K562 (cell line): ENCODE results near the gene BFSP2. TPM values are rescaled to one million over a fixed set of nuclear protein-coding genes. Genes with fewer than 3 reads are reported as not detected.

Experiments
- ATAC-seq: fragments of 200-7000 bp; cut with Tn5 transposase; 3 replicates; pipeline ENCODE4 v1.9.1; 2020; ENCODE audit warnings: moderate library complexity
- BruUV-seq: library from RNA; stranded (reverse); fragments of 400-500 nt; replicated peaks from 2 replicates; lab custom pipeline; 2021; lab: Mats Ljungman, UMichigan
- CTCF ChIA-PET: fragments of 300-600 bp; formaldehyde crosslinking; extraction: SDS; loops from one replicate; lab custom pipeline; 2021; ENCODE audit warnings: low intra/inter-chr PET ratio; lab: Yijun Ruan, JAX
- POLR2A ChIA-PET: fragments of 300-600, 350-650 bp; sonication (Branson Sonifier 250); formaldehyde crosslinking; extraction: SDS; loops from one replicate; lab custom pipeline; 2021; ENCODE audit warnings: antibody characterized with exemption, inconsistent platforms; lab: Yijun Ruan, JAX
- DNase-seq, 4 experiments: peaks; one replicate each; pipeline versions ENCODE4 v3.0.0 to v3.0.0-alpha.2; 2011 to 2018; ENCODE audit warnings: low spot score in 3 of 4, mixed read lengths in 3 of 4; ENCODE audit errors: extremely low read depth in 1 of 4
- FAIRE-seq: peaks from 2 replicates; lab custom pipeline; 2011; peaks lifted over from hg19 to GRCh38; lab: Jason Lieb, UNC
- H2AFZ ChIP-seq: 2 replicates; pipeline ENCODE4 v1.6.0; 2011; ENCODE audit warnings: low read depth, low read length, control low read depth, inconsistent platforms
- H3K27ac ChIP-seq: fragments of 200-600 bp; 3 replicates; pipeline ENCODE4 v1.8.0; 2011; ENCODE audit warnings: low read depth, mild to moderate bottlenecking, control low read depth, inconsistent platforms, low read length, moderate library complexity, mixed read lengths; ENCODE audit errors: extremely low read depth
- H3K27me3 ChIP-seq, 2 experiments: fragments of 300-600 bp in 1 of 2; 2 replicates in 1 of 2; 3 replicates in 1 of 2; pipeline versions ENCODE4 v1.6.0 to v1.8.0; 2011; ENCODE audit warnings: inconsistent platforms in 2 of 2, low read length in 2 of 2, mild to moderate bottlenecking in 1 of 2, mixed read lengths in 1 of 2, moderate library complexity in 1 of 2; ENCODE audit not compliant: control insufficient read depth in 2 of 2, insufficient read depth in 2 of 2
- H3K36me3 ChIP-seq: fragments of 300-600 bp; 3 replicates; pipeline ENCODE4 v1.8.0; 2011; ENCODE audit warnings: mild to moderate bottlenecking, low read length, inconsistent platforms; ENCODE audit not compliant: control insufficient read depth, insufficient read depth
- H3K4me1 ChIP-seq, 2 experiments: fragments of 200-600 bp in 1 of 2; replicated peaks in 1 of 2; 2 replicates in 1 of 2; 3 replicates in 1 of 2; pipeline versions ENCODE4 v1.5.1 to v1.8.0; 2011; ENCODE audit warnings: inconsistent platforms in 2 of 2, low read length in 2 of 2, mild to moderate bottlenecking in 1 of 2, mixed read lengths in 1 of 2, moderate library complexity in 1 of 2; ENCODE audit not compliant: control insufficient read depth in 2 of 2, insufficient read depth in 2 of 2
- H3K4me2 ChIP-seq: 2 replicates; pipeline ENCODE4 v1.6.1; 2011; ENCODE audit warnings: low read length, control low read depth, inconsistent platforms, mixed read lengths; ENCODE audit not compliant: insufficient read depth
- H3K4me3 ChIP-seq: fragments of 200-600 bp; sonication (generic), shearing (Covaris generic); 2 replicates; pipeline ENCODE4 v1.5.1; 2016; ENCODE audit warnings: control low read depth, inconsistent platforms
- H3K79me2 ChIP-seq: fragments of 200-600 bp; 3 replicates; pipeline ENCODE4 v1.8.0; 2011; ENCODE audit warnings: low read length, inconsistent platforms; ENCODE audit not compliant: control insufficient read depth, insufficient read depth
- H3K9ac ChIP-seq, 2 experiments: 2 replicates each; pipeline versions ENCODE4 v1.6.0 to v1.6.1; 2011; ENCODE audit warnings: low read depth in 2 of 2, low read length in 2 of 2, control low read depth in 1 of 2, inconsistent platforms in 1 of 2, mild to moderate bottlenecking in 1 of 2, mixed read lengths in 1 of 2; ENCODE audit not compliant: insufficient read depth in 1 of 2
- H3K9me1 ChIP-seq: one replicate; pipeline ENCODE4 v1.6.0; 2011; ENCODE audit warnings: inconsistent platforms, mild to moderate bottlenecking, low read length, moderate library complexity; ENCODE audit not compliant: control insufficient read depth, insufficient read depth
- H3K9me3 ChIP-seq: replicated peaks from 2 replicates; pipeline ENCODE4 v1.5.1; 2011; ENCODE audit warnings: low read depth, low read length, inconsistent platforms; ENCODE audit not compliant: control insufficient read depth, insufficient read depth
- H4K20me1 ChIP-seq: replicated peaks from 2 replicates; pipeline ENCODE4 v1.6.1; 2011; ENCODE audit warnings: low read length, inconsistent platforms, mixed read lengths; ENCODE audit not compliant: control insufficient read depth, insufficient read depth
- CBX8 ChIP-seq: fragments of 200-600 bp; sonication (generic); IDR thresholded peaks from 2 replicates; pipeline ENCODE4 v1.6.1; 2012; ENCODE audit warnings: borderline replicate concordance, mixed run types, low read depth, mild to moderate bottlenecking, moderate library complexity, mixed read lengths, low read length, control low read depth, inconsistent platforms; ENCODE audit not compliant: poor library complexity, severe bottlenecking; ENCODE audit errors: extremely low read depth
- CCAR2 ChIP-seq: fragments of 200-400 bp; formaldehyde crosslinking; IDR thresholded peaks from 2 replicates; pipeline ENCODE4 v1.6.1; 2017; ENCODE audit warnings: mild to moderate bottlenecking, low read depth, low read length
- FOXK1 ChIP-seq: sonication (generic); formaldehyde crosslinking; IDR thresholded peaks from 2 replicates; pipeline ENCODE4 v1.8.0; 2022; ENCODE audit warnings: missing genetic modification reagents, mild to moderate bottlenecking, borderline replicate concordance
- HDGF ChIP-seq: fragments of 450-650 bp; IDR thresholded peaks from 2 replicates; pipeline ENCODE4 v1.6.1; 2016
- KLF10 ChIP-seq: fragments of 250-450 bp; sonication (Bioruptor Pico); IDR thresholded peaks from 2 replicates; pipeline ENCODE4 v1.6.1; 2021; ENCODE audit warnings: matching md5 sums
- NFRKB ChIP-seq: fragments of 450-650 bp; IDR thresholded peaks from 2 replicates; pipeline ENCODE4 v1.6.1; 2016; ENCODE audit warnings: low read depth
- NR0B1 ChIP-seq: fragments of 450-650 bp; IDR thresholded peaks from one replicate; pipeline ENCODE4 v1.6.1; 2018; ENCODE audit warnings: mild to moderate bottlenecking, moderate library complexity; ENCODE audit not compliant: partially characterized antibody
- PHTF2 ChIP-seq: fragments of 250-450 bp; sonication (Bioruptor Pico); IDR thresholded peaks from 2 replicates; pipeline ENCODE4 v1.5.0; 2021; ENCODE audit warnings: mild to moderate bottlenecking
- SOX6 ChIP-seq: fragments of 450-650 bp; IDR thresholded peaks from 2 replicates; pipeline ENCODE4 v1.6.1; 2014; ENCODE audit warnings: mild to moderate bottlenecking
- ZFX ChIP-seq: sonication (generic); formaldehyde crosslinking; IDR thresholded peaks from 2 replicates; pipeline ENCODE4 v1.8.0; 2022; ENCODE audit warnings: mild to moderate bottlenecking, missing genetic modification reagents, moderate library complexity
- ZNF830 ChIP-seq: fragments of 250-450 bp; sonication (Bioruptor Pico); IDR thresholded peaks from 2 replicates; pipeline ENCODE4 v1.5.0; 2021; ENCODE audit warnings: mild to moderate bottlenecking
- WGBS: fragments of 100-300 bp; shearing (Covaris generic); methylation state at CpG from one replicate; pipeline ENCODE4 v1.1.6; 2016; ENCODE audit warnings: low coverage, mixed read lengths; ENCODE audit not compliant: insufficient coverage; ENCODE audit errors: missing lambda C conversion rate; 5-methylcytosine and 5-hydroxymethylcytosine counted together
- in situ Hi-C: fragments of 300-500 bp; cut with MboI; formaldehyde crosslinking; loops from 4 replicates; pipeline ENCODE4 v1.15.0; 2018; ENCODE audit warnings: inconsistent platforms, mixed read lengths
- intact Hi-C: fragments of 100-400 bp; cut with micrococcal nuclease; formaldehyde crosslinking; loops from 2 replicates; pipeline ENCODE4 v1.14.2; 2022
- polyA plus RNA-seq, 8 experiments: library from polyadenylated mRNA; depleted of rRNA in 4 of 8; stranded (reverse) in 5 of 8; unstranded in 3 of 8; fragments of >200 nt; fragmentation: Nextera tagmentation in 2 of 8; fragmentation: Illumina TruSeq in 1 of 8; extraction: Ambion mirVana in 2 of 8; extraction: Trizol in 1 of 8; gene quantifications; 2 replicates each; pipeline versions ENCODE4 v1.2.1 to v1.2.3, GENCODE V29; 2011 to 2014; ENCODE audit warnings: inconsistent platforms in 1 of 8, missing spikeins in 1 of 8
- total RNA-seq, 7 experiments: library from RNA; depleted of rRNA in 6 of 7; stranded (reverse); fragments of >200 nt in 6 of 7; fragmentation: Illumina TruSeq in 2 of 7; extraction: Trizol in 2 of 7; gene quantifications; 2 replicates each; pipeline versions ENCODE4 v1.2.1 to v1.2.3, GENCODE V29; 2011 to 2021; ENCODE audit warnings: low replicate concordance in 1 of 7

The BFSP2 gene
- total and polyA plus RNA-seq, 9 of the 15 experiments (the other 6 are each of a cell fraction or from before 2014, with no cell fraction given), result not detected

- no TSS peak for BruUV-seq
- in situ Hi-C loops (no loop called here), intact Hi-C loops (no loop called here)
- Histone ChIP-seq H3K27ac (no peak overlapping the region), H3K9me3 (no peaks in the 10 kb centered on the region), H3K4me2 (no peak overlapping the region)
- DNase-seq, result no peak
- ChIA-PET CTCF (no interaction called here), POLR2A (no interaction called here)
- ATAC-seq, result no peak
- TF ChIP-seq FOXK1 (CRISPR knock-in tag) (no peak), HDGF (no peak), CCAR2 (no peak)
- TF ChIP-seq, all 486 proteins: peak for 0
- no peaks in the 10 kb centered on the region for H3K36me3 ChIP-seq
- H4K20me1 ChIP-seq, result no peaks in the 10 kb centered on the region
- H3K4me3 ChIP-seq, result no peak overlapping the region
- no peak for FAIRE-seq
- no CpG with 5 or more reads among the region's 1 CpG for WGBS
- no peaks in the 10 kb centered on the region for H3K4me1 ChIP-seq
- H2AFZ ChIP-seq, result no peak overlapping the region
- no peaks in the 10 kb centered on the region for H3K79me2 ChIP-seq
- no peaks in the 10 kb centered on the region for H3K9me1 ChIP-seq
- H3K9ac ChIP-seq, result no peak overlapping the region
- H3K27me3 ChIP-seq, result peaks cover 0 to 7% of the 10 kb centered on the region in 2 experiments; a peak in 2 of 5 replicates
Observed at GRCh38 chr3:133478624-133479023, 78.8 kb downstream of the BFSP2 start.

- no peak for TF ChIP-seq NFRKB
- no peak for TF ChIP-seq NR0B1
- no peak for TF ChIP-seq ZNF830 (CRISPR knock-in tag)
- TF ChIP-seq KLF10, result no peak
- no peak for TF ChIP-seq CBX8
- no peak for TF ChIP-seq SOX6
- TF ChIP-seq ZFX (CRISPR knock-in tag), result no peak
- TF ChIP-seq PHTF2, result no peak
- TF ChIP-seq, all 486 proteins: peak for 0
- Histone ChIP-seq H3K9ac (no peak overlapping the region), H3K9me3 (no peaks in the 10 kb centered on the region), H3K27ac (no peak overlapping the region), H3K4me1 (no peaks in the 10 kb centered on the region), H3K4me2 (no peak overlapping the region), H3K4me3 (no peak overlapping the region), H3K27me3 (peaks cover 0 to 7% of the 10 kb centered on the region in 2 experiments; a peak in 2 of 5 replicates), H4K20me1 (no peaks in the 10 kb centered on the region), H2AFZ (no peak overlapping the region), H3K9me1 (no peaks in the 10 kb centered on the region), H3K79me2 (no peaks in the 10 kb centered on the region), H3K36me3 (no peaks in the 10 kb centered on the region)
- in situ Hi-C loops (no loop called here), intact Hi-C loops (no loop called here)
- ChIA-PET POLR2A (interaction anchor here (0.7 to 0.8 kb wide), 2 partner anchors 10 to 197 kb away, joined by 3 read pairs; no protein-coding TSS in a partner anchor), CTCF (no interaction called here)
- DNase-seq, result no peak
- FAIRE-seq, result no peak
- no peak for ATAC-seq
- 0% methylated on average over 2 of the region's 2 CpGs for WGBS
- BruUV-seq, result no TSS peak
Observed at GRCh38 chr3:133479401-133479800, 79.5 kb downstream of the BFSP2 start.
